Aorta (tissue), 5 donors: ENCODE data around the gene ARHGEF18. TPM values are rescaled to one million over a fixed set of nuclear protein-coding genes. Genes with fewer than 3 reads are reported as not detected.

ENCODE experiments used
- ATAC-seq: fragments of 200-7000 bp; cut with Tn5 transposase; one replicate; pipeline ENCODE4 v1.9.1; 2022; ENCODE audit warnings: moderate library complexity; ENCODE audit not compliant: low FRiP score
- DNase-seq, 2 donors: peaks; one replicate each; pipeline ENCODE4 v3.0.0-alpha.2; 2020
- H3K27ac ChIP-seq, 2 donors: one replicate each; pipeline ENCODE4 v1.5.1; 2013; ENCODE audit warnings: low read length in 2 of 2, mild to moderate bottlenecking in 2 of 2, moderate library complexity in 2 of 2, control low read depth in 1 of 2, inconsistent platforms in 1 of 2, low read depth in 1 of 2
- H3K27me3 ChIP-seq, 2 donors: one replicate each; pipeline ENCODE4 v1.6.1; 2013; ENCODE audit warnings: control low read depth in 1 of 2, low read length in 1 of 2, mild to moderate bottlenecking in 1 of 2, moderate library complexity in 1 of 2; ENCODE audit not compliant: insufficient read depth in 2 of 2, control insufficient read depth in 1 of 2
- H3K36me3 ChIP-seq, 2 donors: one replicate each; pipeline ENCODE4 v1.6.1; 2013; ENCODE audit warnings: control low read depth in 1 of 2, low read length in 1 of 2, mild to moderate bottlenecking in 1 of 2; ENCODE audit not compliant: insufficient read depth in 2 of 2, control insufficient read depth in 1 of 2
- H3K4me1 ChIP-seq, 2 donors: one replicate each; pipeline ENCODE4 v1.6.1; 2013; ENCODE audit warnings: low read length in 2 of 2, control low read depth in 1 of 2, mild to moderate bottlenecking in 1 of 2, moderate library complexity in 1 of 2; ENCODE audit not compliant: insufficient read depth in 2 of 2, control insufficient read depth in 1 of 2
- H3K4me3 ChIP-seq, 2 donors: one replicate each; pipeline ENCODE4 v1.5.1; 2013; ENCODE audit warnings: low read length in 2 of 2, control low read depth in 1 of 2, mild to moderate bottlenecking in 1 of 2
- H3K9me3 ChIP-seq: one replicate; pipeline ENCODE4 v1.6.1; 2013; ENCODE audit warnings: mild to moderate bottlenecking, low read length; ENCODE audit not compliant: control insufficient read depth
- WGBS, 2 donors: extraction: QIAGEN DNeasy Blood & Tissue Kit; methylation state at CpG; one replicate each; pipeline ENCODE4 v1.1.7; 2013; 5-methylcytosine and 5-hydroxymethylcytosine counted together
- intact Hi-C, 2 donors: fragments of 100-400 bp; cut with DNase I; formaldehyde crosslinking; loops; one replicate each; pipeline versions ENCODE4 v1.14.2 to v1.15.0; 2022
- polyA plus RNA-seq, 2 donors: library from polyadenylated mRNA; stranded (reverse); fragments of 200-250 nt; gene quantifications; one replicate each; pipeline ENCODE4 v1.2.3, GENCODE V29; 2013
- total RNA-seq, 2 donors: library from RNA; stranded (reverse); fragmentation: NEBNext Ultra II Directional; extraction: Animal tissue kit (Norgen Biotek cat#: 25700); gene quantifications; one replicate each; pipeline ENCODE4 v1.2.1, GENCODE V29; 2021
- donor health status: healthy with polysubstance abuse.
- donor health status: Bipolar disorder and iron deficiency.
- donor health status: DM: no; HTN: no; CAD: no.
- donor health status: DM: no; HTN: no; CAD: no.
- donor health status: DM: yes; HTN: yes; CAD: no.

ARHGEF18 gene
- total and polyA plus RNA-seq, 4 donors = 8.3 to 23.1 (median 16.3) TPM

- 87 to 91% methylated on average over 9 of the region's 9 CpGs for WGBS, 2 donors
- ATAC-seq (no peak), DNase-seq (no peak)
- no peak overlapping the region for H3K4me3 ChIP-seq
- H3K9me3 ChIP-seq = no peaks in the 10 kb centered on the region
- intact Hi-C loops = loop anchor here (5.0 to 10.0 kb wide), 2 partner anchors 137 to 140 kb away; partner anchors contain the start of gene PNPLA6 (in 2 of the 2)
- no peaks in the 10 kb centered on the region for H3K36me3 ChIP-seq
- no peak overlapping the region for H3K27ac ChIP-seq
- H3K4me1 ChIP-seq = peaks cover 0 to 4% of the 10 kb centered on the region in 2 donors
- H3K27me3 ChIP-seq = no peaks in the 10 kb centered on the region
These were observed 49.0 kb downstream of the ARHGEF18 start for GRCh38 chr19:7397687-7398086.

Other genes starting within 250 kb of the ARHGEF18 start
- gene INSR, start 54.5 kb upstream of the ARHGEF18 start, total RNA-seq = 100 to 1,000 TPM in 1 of 2 donors, 10 to 100 TPM in 1; 67.0 to 106 TPM
- gene INSR, start 54.5 kb upstream of the ARHGEF18 start, polyA plus RNA-seq = 10 to 100 TPM in 1 of 2 donors, 1 to 10 TPM in 1; 4.8 to 12.0 TPM
- 1 to 10 TPM; 1.9 TPM for gene PEX11G, start 140.1 kb downstream of the ARHGEF18 start, total RNA-seq
- gene PEX11G, start 140.1 kb downstream of the ARHGEF18 start, polyA plus RNA-seq = 1 to 10 TPM; 4.0 to 5.3 TPM
- 10 to 100 TPM; 52.0 to 61.1 TPM for gene ZNF358, start 167.2 kb downstream of the ARHGEF18 start, total RNA-seq
- gene ZNF358, start 167.2 kb downstream of the ARHGEF18 start, polyA plus RNA-seq = 100 to 1,000 TPM in 1 of 2 donors, 10 to 100 TPM in 1; 49.1 to 119 TPM
- gene MCOLN1, start 173.7 kb downstream of the ARHGEF18 start, total RNA-seq = 10 to 100 TPM; 21.2 to 36.0 TPM
- 10 to 100 TPM; 14.5 to 34.6 TPM for gene MCOLN1, start 173.7 kb downstream of the ARHGEF18 start, polyA plus RNA-seq
- gene PNPLA6, start 186.8 kb downstream of the ARHGEF18 start, total RNA-seq = 100 to 1,000 TPM in 1 of 2 donors, 10 to 100 TPM in 1; 90.3 to 136 TPM
- 10 to 100 TPM; 25.0 to 92.3 TPM for gene PNPLA6, start 186.8 kb downstream of the ARHGEF18 start, polyA plus RNA-seq
- not detected for gene CAMSAP3, start 246.9 kb downstream of the ARHGEF18 start, total RNA-seq
- 1 to 10 TPM in 1 of 2 donors, under 1 TPM in 1; 0.05 to 5.0 TPM for gene CAMSAP3, start 246.9 kb downstream of the ARHGEF18 start, polyA plus RNA-seq